ENCODE measurements around the gene NPTN.

DNA sequence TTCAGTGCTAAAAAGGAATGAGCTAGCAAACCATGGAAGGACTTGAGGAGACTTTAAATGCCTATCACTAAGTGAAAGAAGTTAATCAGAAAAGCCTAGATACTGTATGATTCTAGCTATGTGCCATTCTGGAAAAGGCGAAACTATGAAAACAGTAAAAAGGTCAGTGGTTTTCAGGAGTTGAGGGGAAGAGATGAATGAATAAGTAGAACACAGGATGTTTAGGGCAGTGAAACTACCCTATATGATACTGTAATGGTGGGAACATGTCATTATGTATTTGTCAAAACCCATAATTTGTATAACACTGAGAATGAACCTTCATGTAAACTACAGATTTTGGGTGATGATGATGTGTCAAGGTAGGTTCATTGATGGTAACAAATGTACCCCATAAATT is 41.4 kb upstream of the NPTN start:
- no peak for TF ChIP-seq ZC3H10 (CRISPR knock-in tag; IDR thresholded peaks at IDR 0.05)
- TF ChIP-seq ZNF565 (CRISPR knock-in tag; conservative IDR thresholded peaks at IDR 0.05; ENCODE audit: low read depth), result no peak
- no peak for TF ChIP-seq ZFP30 (CRISPR knock-in tag; IDR thresholded peaks at IDR 0.05)
- TF ChIP-seq PPARA (CRISPR knock-in tag; IDR thresholded peaks at IDR 0.05; ENCODE audit: borderline replicate concordance), result no peak
- TF ChIP-seq ZFP3 (CRISPR knock-in tag; IDR thresholded peaks at IDR 0.05), result no peak
- no peak for TF ChIP-seq ZNF8 (CRISPR knock-in tag; IDR thresholded peaks at IDR 0.05)
